Measurements from ENCODE around the gene NBEA.

Gene NBEA

DNA sequence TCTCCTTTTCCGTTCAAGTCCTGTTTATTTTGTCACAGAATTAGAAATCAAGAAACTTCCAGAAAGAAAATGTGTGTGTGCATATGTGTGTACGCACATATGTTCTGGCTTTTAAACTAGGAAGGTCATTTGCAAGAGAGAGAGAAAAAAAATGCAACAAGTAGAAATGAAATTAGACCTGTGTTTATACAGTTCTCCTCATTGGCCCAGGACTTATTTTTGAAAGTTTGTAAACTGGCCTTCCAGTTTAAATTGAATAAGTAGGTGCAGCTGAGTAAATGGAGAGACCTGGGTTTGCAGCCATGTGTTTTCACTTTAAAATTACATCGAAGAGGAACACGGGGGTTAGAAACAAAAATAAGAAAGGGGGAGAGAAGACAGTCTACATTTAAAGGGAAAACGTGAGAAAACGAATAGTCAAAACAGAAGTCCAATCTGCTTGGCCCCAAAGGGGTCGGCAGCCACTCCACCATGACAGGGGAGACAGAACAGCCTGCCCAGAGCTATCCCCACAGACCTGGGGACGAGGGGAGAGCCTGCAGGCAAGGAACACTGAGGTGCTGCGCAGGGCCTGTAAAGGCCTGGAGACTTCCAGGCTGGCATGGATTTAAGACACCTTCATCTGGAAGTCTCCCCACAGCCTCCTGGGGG lies 751.2 kb downstream of the NBEA start:
- no peak for FAIRE-seq

DNA sequence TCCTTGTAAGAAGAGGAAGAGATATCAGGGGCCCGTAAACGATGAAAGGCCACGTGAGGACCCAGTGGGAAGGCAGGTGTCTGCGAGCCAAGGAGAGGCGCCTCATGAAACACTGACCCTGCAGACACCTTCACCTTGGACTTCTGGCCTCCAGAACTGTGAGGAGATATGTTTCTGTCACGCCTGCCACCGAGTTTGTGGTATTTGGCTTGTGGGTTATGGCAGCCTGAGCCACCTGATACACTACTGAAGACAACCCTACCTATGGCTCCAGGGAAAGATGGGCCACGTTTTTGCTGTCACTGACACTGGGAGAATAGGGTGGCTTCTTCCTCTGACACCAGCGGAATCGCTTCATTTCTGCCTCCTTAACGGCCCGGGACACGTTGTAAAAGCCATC lies 752.0 kb downstream of the NBEA start:
- no peak for FAIRE-seq

DNA sequence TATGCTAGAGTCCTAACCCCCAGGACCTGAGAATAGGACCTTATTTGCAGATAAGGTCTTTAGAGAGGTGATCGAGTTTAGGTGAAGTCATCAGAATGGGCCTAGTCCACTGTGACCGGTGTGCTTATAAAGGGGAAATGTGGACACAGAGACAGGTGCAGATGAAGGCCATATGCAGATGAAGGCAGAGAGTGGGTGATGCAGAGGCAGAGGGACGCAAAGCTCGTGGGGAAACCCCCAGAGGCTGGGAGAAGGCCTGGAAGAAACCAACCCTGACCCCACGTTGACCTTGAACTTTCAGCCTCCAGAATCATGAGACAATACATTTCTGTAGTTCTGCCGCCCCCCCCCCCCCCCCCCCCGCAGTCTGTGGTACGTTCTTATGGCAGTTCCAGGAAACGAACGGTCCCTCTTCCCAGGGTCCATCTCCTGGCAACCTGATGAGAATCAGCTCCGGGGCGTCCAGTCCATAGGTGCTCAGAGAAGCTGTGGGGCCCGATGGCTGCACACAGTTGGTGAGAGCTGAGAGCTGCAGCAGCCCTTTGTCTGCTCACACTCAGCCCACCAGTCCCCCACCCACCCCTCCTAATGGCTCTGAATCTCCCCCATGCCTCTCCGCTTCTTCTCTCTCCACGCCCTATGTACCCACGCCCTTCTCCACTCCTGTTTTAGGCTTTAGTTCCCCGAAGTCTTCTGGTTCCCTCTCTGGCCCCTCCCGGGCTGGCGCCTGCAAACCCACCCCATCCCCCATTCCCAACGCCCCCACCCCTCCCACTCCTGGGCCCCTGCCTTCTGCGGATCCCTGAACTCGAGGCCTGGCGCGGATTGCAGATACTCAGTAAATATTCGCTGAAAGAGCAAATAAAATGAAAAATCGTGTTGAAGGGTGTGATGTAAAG lies 752.7 kb downstream of the NBEA start:
- FAIRE-seq = no peak

GRCh38 chr13:35695448-35695770 lies 753.3 kb downstream of the NBEA start:
- FAIRE-seq = no peak

DNA sequence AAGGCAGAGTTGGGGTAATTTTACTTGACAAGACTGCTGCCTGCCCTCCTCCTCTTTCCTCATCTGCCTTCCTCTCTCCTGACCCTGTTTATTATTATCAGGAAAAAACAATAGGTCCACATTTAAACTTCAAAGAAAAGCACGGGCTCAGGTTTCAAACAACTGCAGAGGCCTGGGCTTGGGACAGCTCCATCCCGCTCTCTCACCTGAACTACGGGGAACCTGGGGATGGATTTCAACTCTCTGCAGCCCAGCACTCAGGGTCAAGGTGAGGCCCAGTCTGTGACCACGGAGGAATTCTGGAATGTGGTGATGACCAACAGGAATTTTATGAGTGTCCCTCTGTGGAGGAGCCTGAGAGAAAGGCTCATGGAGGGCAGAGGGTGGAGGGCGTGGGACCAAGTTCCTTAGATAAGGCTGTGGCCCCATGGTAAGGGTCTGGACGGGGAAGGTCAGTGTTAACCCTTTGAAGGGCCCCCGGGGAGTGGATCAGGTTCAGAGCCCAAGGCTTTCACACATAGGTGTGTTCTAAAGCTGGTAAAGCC lies 755.2 kb downstream of the NBEA start:
- no peak for FAIRE-seq

GRCh38 chr13:35698911-35699576 lies 757.0 kb downstream of the NBEA start:
- no peak for FAIRE-seq

- no peak for FAIRE-seq
These were observed 757.9 kb downstream of the NBEA start for GRCh38 chr13:35699825-35700510.

- FAIRE-seq = no peak
These were observed 758.6 kb downstream of the NBEA start for GRCh38 chr13:35700671-35701070.

GRCh38 chr13:35702316-35702715 lies 760.2 kb downstream of the NBEA start:
- no peak for FAIRE-seq

DNA sequence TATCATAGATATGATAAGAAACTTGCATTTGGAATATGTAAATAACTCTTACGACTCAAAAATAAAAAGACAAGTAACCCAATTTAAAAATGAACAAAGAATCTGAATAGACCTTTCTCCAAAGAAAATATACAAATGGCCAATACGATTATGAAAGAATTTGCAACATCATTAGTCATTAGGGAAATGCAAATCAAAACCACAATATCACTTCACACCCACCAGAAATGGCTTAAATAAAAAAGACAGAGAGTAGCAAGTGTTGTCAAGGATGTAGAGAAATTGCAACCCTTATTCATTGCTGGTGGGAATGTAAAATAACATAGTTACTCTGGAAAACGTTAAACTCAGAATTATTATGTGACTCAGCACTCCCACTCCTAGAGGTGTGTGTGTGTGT lies 761.0 kb downstream of the NBEA start:
- FAIRE-seq = no peak

DNA sequence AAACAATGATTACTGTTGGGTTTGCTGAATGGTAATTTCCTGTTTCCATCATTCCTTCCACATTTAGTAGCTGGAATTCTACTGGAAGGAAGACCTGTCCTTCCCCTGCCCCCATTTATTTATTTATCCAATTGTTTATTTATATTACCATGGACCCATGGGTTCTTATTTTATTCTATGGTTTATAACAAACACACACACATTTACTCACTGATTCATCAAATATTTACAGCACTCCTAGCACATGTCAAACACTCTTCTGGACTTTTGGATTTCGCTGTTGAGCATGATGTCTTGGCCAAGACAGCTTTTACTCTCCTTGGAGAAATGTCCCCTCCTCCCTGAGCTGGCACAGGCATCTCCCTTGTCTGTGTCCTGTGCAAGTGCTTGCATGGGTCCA lies 762.3 kb downstream of the NBEA start:
- FAIRE-seq = no peak

- FAIRE-seq = no peak
These were observed 764.2 kb downstream of the NBEA start for GRCh38 chr13:35706281-35706680.

DNA sequence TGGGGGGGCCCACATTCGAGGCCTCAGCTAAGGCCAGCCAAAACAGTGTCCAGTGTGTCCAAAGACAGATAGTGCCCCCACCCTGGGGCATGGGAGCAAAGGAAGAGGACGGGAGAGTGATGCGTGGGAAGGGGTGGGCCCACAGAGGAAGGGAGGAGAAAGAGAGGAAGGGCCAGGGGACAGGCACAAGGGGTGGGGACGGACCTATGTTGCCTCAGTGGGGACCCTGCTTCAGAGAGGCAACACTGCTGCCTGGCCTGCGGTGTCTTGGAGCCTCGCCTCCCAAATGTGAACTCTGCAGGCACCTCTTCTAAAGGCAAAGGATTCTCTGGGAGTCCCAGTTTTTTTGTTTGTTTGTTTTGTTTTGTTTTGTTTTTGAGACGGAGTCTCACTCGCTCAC lies 764.7 kb downstream of the NBEA start:
- no peak for FAIRE-seq

DNA sequence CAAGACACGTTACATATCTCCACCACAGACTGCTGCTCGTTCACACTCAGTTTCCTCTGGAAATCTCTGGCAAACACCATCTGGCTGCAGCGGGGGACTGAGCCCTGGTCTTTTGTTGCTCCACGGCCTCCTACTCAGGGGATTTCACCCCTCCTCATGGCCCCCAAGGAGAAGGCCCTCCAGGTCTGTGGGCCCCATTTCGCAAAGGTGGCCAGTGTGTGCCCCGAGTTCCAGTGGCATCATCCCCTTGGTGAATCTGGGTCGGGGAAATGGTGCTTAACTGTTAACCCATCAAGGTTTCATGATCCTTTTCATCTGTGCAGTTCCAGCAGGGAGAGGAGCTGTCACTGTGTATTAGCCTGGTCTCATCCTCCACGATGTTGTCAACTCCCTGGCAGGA lies 769.8 kb downstream of the NBEA start:
- FAIRE-seq = no peak

GRCh38 chr13:35712907-35713761 lies 771.1 kb downstream of the NBEA start:
- FAIRE-seq = no peak

GRCh38 chr13:35714121-35714520 lies 772.1 kb downstream of the NBEA start:
- FAIRE-seq = no peak

DNA sequence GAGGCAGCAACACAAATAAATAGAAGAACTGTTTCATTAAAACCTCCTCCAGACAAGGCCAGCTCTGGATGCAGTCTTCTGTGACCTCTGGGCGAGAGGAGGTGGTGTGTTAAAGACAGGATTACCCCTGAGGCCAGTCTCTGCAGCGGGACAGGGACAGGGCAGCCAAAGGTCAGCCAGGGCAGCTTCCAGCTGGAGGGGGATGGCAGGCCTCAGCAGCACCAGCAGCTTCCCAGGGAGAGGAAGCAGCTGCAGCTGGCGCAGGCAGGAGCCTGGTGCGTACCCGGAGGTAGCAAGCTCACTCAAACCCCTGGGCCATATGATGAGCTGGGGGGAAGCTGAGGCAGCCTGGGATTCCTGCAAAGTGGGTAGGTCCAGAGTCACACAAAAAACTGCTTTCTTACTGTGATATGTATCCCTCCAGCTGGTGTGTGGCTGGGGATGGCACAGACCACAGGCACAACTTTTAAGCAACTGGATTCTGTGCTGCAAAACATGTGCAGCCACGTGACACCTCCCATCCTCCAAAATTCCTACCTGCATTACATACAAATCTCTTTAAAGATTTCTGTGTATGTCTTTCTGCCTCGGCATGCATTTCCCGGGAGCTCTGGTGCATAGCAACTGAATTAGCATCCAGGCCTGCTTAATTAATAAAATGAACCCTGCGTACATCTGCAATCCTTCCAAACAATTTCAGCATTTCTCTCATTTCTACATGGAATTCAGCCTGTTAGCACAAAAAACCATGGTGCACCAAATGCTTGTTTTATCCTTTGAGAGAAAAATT lies 772.7 kb downstream of the NBEA start:
- no peak for FAIRE-seq

DNA sequence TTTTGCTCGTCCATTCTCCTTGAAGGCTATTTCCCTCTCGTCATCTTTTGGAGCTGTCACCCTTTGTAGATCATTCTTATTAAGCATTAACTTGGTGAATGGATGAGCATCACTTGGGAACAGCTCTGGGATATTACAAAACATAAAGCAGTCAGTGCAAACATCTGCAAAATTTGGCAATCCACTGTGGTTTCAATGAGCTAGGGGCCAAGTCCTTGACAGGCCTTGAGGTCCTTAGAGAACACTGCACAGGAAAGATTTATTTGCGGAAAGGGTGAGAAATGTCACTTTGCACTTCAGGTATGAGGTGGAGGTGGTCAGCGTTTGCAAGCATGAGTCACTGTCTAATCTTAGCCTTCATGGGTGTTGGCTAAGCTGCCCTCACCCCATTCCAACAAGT lies 774.1 kb downstream of the NBEA start:
- no peak for FAIRE-seq

- FAIRE-seq = no peak
These were observed 774.7 kb downstream of the NBEA start for GRCh38 chr13:35716729-35717128.

GRCh38 chr13:35718084-35718483 lies 776.0 kb downstream of the NBEA start:
- no peak for FAIRE-seq

DNA sequence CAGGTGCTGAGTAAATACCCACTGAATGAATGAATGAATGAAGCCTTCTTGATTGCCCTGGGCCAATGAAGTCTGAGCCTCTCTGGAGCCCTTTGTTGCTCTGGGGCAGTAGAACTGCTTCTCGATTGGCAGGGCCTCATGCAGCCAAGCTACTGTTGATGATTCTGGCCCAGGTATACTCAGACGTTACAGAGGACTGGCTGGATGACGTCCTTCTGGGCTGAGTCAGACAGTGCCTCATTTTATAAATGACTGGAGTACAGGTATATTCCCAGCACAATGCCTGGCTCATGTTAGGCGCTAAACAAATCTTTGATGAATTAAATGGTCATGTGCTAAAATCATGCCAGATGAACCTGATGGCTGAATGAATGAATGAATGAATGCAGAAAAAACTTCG lies 778.2 kb downstream of the NBEA start:
- no peak for FAIRE-seq
